ENCODE data around the gene ATP11A.

ATP11A gene

DNA sequence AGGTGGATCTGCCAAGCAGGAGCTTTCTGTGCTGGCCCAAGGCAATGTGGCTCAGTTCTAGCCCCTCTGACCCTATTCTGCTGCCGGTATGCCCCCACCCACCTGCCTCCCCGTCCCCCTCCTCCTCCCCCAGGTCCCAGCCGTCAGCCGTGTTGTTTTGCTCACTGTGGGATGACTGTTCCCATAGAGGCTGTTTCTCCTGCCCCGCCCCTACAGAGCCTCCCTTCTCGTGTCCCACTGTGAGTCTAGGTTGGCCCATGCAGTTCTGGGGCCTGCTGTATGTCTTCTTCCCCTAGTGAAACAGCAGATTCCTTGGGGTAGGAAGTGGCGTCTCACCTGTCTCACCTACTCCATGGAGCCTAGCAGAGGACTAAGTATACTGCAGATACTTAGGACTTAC, 48.8 kb downstream of the ATP11A start:
- no peaks in the 10 kb centered on the region for H3K27me3 Mint-ChIP-seq
- peaks cover 8 to 28% of the 10 kb centered on the region in 2 donors for H3K4me1 Mint-ChIP-seq
- H3K36me3 Mint-ChIP-seq: peaks cover 2 to 10% of the 10 kb centered on the region in 2 donors
- no peaks in the 10 kb centered on the region for H3K9me3 Mint-ChIP-seq
- ATAC-seq (replicated peaks) (no peak), DNase-seq (no peak)
- no peak overlapping the region for H3K4me3 Mint-ChIP-seq
- H3K27ac Mint-ChIP-seq: no peak overlapping the region

DNA sequence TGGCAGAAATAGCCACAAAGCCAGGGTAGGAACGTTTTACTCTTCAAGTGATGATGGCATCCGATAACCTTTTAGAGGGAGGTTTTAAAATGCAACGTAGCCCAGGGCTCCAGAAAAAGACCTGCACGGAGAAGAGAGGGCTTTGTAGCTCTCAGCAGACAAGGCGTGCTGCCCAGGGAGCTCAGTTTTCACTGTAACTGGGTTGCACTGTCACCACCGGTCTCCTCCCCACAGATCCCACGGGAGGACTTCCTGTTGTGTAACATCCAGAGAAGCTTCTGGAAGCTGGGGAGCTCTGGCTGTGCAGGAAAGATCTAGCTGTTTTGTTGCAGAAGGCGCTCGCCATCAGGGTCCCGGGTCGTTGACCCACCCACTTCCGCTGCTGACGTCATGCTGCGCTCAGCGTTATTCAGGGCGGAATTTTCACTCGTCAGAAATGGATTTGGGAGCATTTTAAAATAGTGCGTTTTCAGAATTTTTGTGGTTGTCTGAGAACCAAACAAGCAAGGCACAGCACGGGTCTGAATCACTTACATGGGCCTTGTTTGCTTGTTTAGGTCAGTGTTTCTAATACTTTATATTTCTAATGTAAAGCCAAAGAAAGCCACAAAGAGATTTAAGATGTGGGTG, 50.8 kb downstream of the ATP11A start:
- Mint-ChIP-seq H3K27ac (no peak overlapping the region), H3K9me3 (no peaks in the 10 kb centered on the region), H3K36me3 (peaks cover 2 to 10% of the 10 kb centered on the region in 2 donors), H3K27me3 (no peaks in the 10 kb centered on the region), H3K4me3 (no peak overlapping the region), H3K4me1 (peaks cover 18 to 21% of the 10 kb centered on the region in 2 donors)
- no peak for DNase-seq
- no peak for ATAC-seq (replicated peaks)

GRCh38 chr13:112741185-112741755, 51.4 kb downstream of the ATP11A start:
- Mint-ChIP-seq H3K9me3 (no peaks in the 10 kb centered on the region), H3K27ac (no peak overlapping the region), H3K36me3 (peaks cover 2 to 10% of the 10 kb centered on the region in 2 donors), H3K4me3 (no peak overlapping the region), H3K4me1 (peaks cover 18 to 21% of the 10 kb centered on the region in 2 donors), H3K27me3 (no peaks in the 10 kb centered on the region)
- DNase-seq (no peak), ATAC-seq (replicated peaks) (no peak)

DNA sequence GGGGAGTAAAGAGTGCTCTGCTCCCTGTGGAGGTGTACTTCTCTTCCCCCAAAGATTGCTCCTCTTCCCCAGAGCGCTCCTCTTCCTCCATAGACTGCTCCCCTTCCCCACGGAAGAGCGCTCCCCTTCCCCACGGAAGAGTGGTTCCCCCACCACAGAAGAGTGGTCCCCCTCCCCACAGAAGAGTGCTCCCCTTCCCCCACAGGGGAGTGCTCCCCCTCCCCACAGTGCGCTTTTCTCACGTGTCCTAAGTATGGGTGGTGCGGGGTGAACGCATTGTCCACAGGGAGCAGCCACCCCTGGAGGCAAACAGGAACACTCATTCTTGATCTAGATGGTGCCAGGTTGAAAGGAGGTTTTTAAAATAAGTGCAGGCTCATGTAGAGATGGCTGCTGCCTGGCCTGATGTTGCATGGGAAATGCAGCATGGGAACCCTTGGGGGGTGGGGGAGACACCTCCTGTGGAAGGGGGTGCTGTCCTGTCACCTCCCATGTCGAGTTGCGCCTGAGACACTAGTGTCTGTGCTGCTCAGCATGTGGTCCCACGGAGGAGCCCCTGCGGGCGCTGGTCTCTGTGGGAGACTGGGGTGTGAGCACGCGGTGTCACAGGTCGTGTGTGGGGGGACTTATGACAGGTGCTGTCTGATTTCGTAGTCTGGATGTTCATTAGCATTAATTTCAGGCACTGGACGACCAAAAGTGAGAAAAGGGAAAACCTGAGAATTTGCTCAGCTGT, 52.2 kb downstream of the ATP11A start:
- Mint-ChIP-seq H3K4me3 (no peak overlapping the region), H3K36me3 (peaks cover 2 to 7% of the 10 kb centered on the region in 2 donors), H3K9me3 (no peaks in the 10 kb centered on the region), H3K4me1 (peaks cover 18 to 21% of the 10 kb centered on the region in 2 donors), H3K27me3 (no peaks in the 10 kb centered on the region), H3K27ac (no peak overlapping the region)
- no peak for DNase-seq
- no peak for ATAC-seq (replicated peaks)

GRCh38 chr13:112742583-112742982, 52.7 kb downstream of the ATP11A start:
- no peaks in the 10 kb centered on the region for H3K9me3 Mint-ChIP-seq
- H3K4me1 Mint-ChIP-seq: peaks cover 18 to 21% of the 10 kb centered on the region in 2 donors
- DNase-seq (no peak), ATAC-seq (replicated peaks) (no peak)
- H3K27ac Mint-ChIP-seq: no peak overlapping the region
- H3K4me3 Mint-ChIP-seq: no peak overlapping the region
- H3K36me3 Mint-ChIP-seq: peaks cover 2 to 7% of the 10 kb centered on the region in 2 donors
- H3K27me3 Mint-ChIP-seq: no peaks in the 10 kb centered on the region

- Mint-ChIP-seq H3K27me3 (no peaks in the 10 kb centered on the region), H3K36me3 (peaks cover 2 to 7% of the 10 kb centered on the region in 2 donors), H3K27ac (no peak overlapping the region), H3K4me1 (peaks cover 18 to 21% of the 10 kb centered on the region in 2 donors), H3K4me3 (no peak overlapping the region), H3K9me3 (no peaks in the 10 kb centered on the region)
- ATAC-seq (replicated peaks) (no peak), DNase-seq (no peak)
Observed at GRCh38 chr13:112743451-112744167, 53.8 kb downstream of the ATP11A start.

GRCh38 chr13:112744168-112745021, 54.6 kb downstream of the ATP11A start:
- DNase-seq (no peak), ATAC-seq (replicated peaks) (no peak)
- Mint-ChIP-seq H3K9me3 (no peaks in the 10 kb centered on the region), H3K4me3 (no peak overlapping the region), H3K27ac (no peak overlapping the region), H3K27me3 (no peaks in the 10 kb centered on the region), H3K4me1 (peaks cover 18 to 21% of the 10 kb centered on the region in 2 donors), H3K36me3 (peaks cover 2 to 7% of the 10 kb centered on the region in 2 donors)

DNA sequence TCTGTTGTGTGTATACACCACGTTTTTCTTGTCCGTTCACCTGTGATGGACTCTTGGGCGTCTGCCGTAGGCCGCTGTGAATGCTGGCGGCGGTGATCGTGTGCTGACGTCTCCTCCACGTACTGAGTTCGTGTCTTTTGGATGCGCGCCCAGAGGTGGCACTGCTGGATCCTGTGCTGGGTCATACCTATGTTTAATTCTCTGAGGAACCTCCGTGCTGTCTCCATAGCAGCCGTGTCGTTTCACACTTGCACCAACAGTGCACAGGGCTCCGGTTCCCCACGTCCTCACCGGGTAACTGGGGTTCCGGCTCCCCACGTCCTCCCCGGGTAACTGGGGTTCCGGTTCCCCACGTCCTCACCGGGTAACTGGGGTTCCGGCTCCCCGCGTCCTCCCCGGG, 56.2 kb downstream of the ATP11A start:
- Mint-ChIP-seq H3K27ac (no peak overlapping the region), H3K27me3 (no peaks in the 10 kb centered on the region), H3K9me3 (no peaks in the 10 kb centered on the region), H3K4me3 (no peak overlapping the region), H3K36me3 (peaks cover 0 to 4% of the 10 kb centered on the region in 2 donors), H3K4me1 (peaks cover 16 to 18% of the 10 kb centered on the region in 2 donors)
- DNase-seq: no peak
- no peak for ATAC-seq (replicated peaks)

DNA sequence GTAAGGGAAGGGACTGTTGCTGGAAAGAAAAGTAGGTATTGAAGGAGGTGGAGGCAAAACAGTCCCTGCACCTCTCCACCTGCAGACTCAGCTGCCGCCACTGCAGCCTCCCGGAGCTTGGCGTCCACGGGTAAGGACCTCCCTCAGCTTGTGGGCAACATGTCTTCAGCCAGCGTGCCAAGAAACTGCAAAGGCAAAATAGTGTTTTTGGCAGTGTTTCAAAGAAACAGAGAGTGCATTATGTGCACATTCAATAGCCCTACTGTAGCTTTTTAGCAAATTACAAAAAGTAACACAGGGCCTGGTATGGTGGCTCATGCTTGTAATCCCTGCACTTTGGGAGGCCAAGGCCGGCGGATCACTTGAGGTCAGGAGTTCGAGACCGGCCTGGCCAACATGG, 57.4 kb downstream of the ATP11A start:
- DNase-seq: no peak
- Mint-ChIP-seq H3K36me3 (peaks cover 0 to 7% of the 10 kb centered on the region in 2 donors), H3K27me3 (no peaks in the 10 kb centered on the region), H3K9me3 (no peaks in the 10 kb centered on the region), H3K27ac (no peak overlapping the region), H3K4me1 (peaks cover 7 to 17% of the 10 kb centered on the region in 2 donors), H3K4me3 (no peak overlapping the region)
- no peak for ATAC-seq (replicated peaks)

DNA sequence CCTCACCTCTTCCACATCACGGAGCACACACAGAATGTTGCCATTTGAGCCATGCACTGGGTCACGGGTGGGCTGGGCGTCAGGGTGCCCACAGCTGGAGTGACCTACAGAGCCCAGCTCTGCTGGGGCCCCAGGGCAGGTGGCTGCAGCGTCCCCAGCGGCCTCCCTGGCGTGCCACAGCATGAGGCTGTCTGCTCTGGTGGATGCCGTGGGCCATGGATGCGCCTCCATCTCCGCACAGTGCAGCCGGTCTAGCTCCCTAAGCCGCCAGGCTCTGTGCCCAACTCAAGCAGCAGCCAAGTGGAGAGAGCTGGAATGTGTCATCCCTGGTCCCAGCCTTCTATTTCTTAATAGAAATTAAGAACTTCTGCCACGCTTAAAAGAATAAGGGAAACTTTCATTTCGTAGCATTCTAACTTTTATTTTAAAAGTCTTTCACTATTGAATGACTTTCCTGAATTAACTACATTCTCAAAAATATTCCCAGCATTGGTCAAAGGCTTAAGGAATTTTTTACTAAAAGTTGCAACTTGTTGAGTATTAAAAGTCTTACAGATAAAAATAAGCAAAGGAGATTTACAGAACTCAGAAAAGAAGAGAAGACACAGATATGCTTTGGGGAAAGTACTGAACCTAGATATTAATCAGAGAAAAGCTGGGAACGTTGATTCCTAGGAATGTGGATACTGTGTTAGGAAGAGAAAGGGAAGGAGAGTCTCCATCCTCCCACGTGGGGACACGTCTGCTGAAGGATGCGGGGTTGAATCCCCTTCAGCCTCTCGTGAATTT, 59.3 kb downstream of the ATP11A start:
- Mint-ChIP-seq H3K36me3 (peaks cover 0 to 11% of the 10 kb centered on the region in 2 donors), H3K27me3 (no peaks in the 10 kb centered on the region), H3K9me3 (no peaks in the 10 kb centered on the region), H3K4me3 (no peak overlapping the region), H3K27ac (no peak overlapping the region), H3K4me1 (peaks cover 6 to 12% of the 10 kb centered on the region in 2 donors)
- ATAC-seq (replicated peaks) (no peak), DNase-seq (no peak)

DNA sequence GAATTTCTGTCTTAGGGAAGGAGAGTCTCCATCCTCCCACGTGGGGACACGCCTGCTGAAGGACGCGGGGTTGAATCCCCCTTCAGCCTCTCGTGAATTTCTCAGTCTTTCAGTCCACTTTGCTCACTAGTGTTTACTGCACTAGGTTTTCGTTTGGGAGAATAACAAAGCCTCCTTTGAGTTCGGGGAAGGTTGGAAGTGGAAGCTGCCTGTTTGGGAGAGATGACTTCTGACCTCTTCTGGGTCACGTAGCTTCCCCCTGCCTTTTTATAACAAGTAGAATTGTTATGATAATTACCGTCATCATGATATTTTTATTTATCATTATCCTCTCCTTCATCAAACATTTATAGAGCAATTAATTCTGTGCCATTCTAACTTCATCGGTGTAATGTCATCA, 60.7 kb downstream of the ATP11A start:
- Mint-ChIP-seq H3K27me3 (no peaks in the 10 kb centered on the region), H3K4me1 (peaks cover 6 to 8% of the 10 kb centered on the region in 2 donors)

GRCh38 chr13:112751617-112752016, 61.8 kb downstream of the ATP11A start:
- H3K27me3 Mint-ChIP-seq: no peaks in the 10 kb centered on the region
- H3K36me3 Mint-ChIP-seq: peaks cover 3 to 16% of the 10 kb centered on the region in 2 donors
- peaks cover 6 to 8% of the 10 kb centered on the region in 2 donors for H3K4me1 Mint-ChIP-seq
- no peak for DNase-seq
- no peak overlapping the region for H3K4me3 Mint-ChIP-seq
- ATAC-seq (replicated peaks): no peak
- H3K27ac Mint-ChIP-seq: no peak overlapping the region
- H3K9me3 Mint-ChIP-seq: no peaks in the 10 kb centered on the region

More for the DNA sequence above, 60.7 kb downstream of the ATP11A start:
- Mint-ChIP-seq H3K27ac (no peak overlapping the region), H3K9me3 (no peaks in the 10 kb centered on the region), H3K4me3 (no peak overlapping the region), H3K36me3 (peaks cover 3 to 16% of the 10 kb centered on the region in 2 donors)
- DNase-seq (no peak), ATAC-seq (replicated peaks) (no peak)

GRCh38 chr13:112752211-112752610, 62.4 kb downstream of the ATP11A start:
- H3K4me3 Mint-ChIP-seq: no peak overlapping the region
- peaks cover 3 to 16% of the 10 kb centered on the region in 2 donors for H3K36me3 Mint-ChIP-seq

More at GRCh38 chr13:112752211-112752610, 62.4 kb downstream of the ATP11A start:
- DNase-seq: no peak
- H3K4me1 Mint-ChIP-seq: peaks cover 6 to 8% of the 10 kb centered on the region in 2 donors
- ATAC-seq (replicated peaks): no peak
- no peak overlapping the region for H3K27ac Mint-ChIP-seq
- H3K27me3 Mint-ChIP-seq: no peaks in the 10 kb centered on the region
- H3K9me3 Mint-ChIP-seq: no peaks in the 10 kb centered on the region
